Iris pigment epithelial cell (primary cell): ENCODE data around the gene ANK3.
A peak's percentile ranks its signal among the peaks of the same experiment; 100 is the strongest.

Experiments used
- DNase-seq: peaks from one replicate; pipeline ENCODE4 v3.0.0-alpha.2; 2011; ENCODE audit warnings: low read depth

Gene ANK3

GRCh38 chr10:60138842-60139241, 250.8 kb downstream of the ANK3 start:
- no peak for DNase-seq

- no peak for DNase-seq
Observed at GRCh38 chr10:60138026-60138425, 251.6 kb downstream of the ANK3 start.

DNA sequence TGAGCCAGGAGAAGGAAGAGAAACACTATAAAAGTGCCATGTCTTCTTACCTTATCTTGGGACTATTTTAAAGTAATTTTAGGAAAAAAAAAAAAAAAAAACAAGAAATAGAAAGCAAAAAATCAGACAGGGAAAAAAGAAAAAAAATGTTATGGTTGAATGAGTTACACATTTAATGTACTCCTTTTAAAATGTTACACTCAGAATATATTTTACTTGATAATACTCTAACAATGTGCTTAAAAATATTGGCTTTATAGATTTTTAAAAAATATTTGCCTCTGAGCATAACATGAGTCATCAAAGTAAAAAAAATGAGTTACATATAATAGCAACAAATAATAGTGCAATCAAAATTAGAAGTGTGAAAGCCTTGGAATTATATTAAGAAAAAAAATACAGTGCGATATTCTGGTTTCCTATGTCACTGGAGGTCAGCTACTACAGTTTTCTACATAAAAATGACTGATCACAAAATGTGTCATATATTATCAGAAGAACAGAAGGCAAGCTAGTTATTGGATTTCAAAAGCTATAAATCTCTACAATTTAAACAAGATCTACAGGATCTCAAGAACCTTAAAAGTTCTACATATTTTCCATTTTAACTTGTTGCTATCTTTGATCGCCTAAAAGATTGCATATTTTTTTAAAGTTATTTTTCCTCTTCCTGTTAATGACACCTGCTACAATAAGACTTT, 252.2 kb downstream of the ANK3 start:
- no peak for DNase-seq

DNA sequence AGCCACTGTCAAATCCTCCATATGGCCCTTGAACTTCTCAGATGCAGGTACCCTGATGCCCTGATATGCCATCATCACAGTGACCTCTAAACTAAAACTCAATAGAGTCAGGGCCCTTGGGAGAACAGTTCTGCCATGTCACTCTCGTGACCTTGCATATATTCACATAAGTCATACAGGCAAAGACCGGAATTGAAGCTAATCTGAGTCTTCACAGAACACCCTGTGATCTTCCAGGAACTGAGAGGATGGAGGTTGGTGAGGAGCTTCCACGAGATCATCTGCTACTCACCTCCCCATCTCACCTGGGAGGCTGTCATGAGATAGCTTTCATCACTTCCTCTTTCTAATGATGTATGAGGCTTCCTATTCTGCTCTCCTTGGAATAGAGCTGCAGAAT, 254.7 kb downstream of the ANK3 start:
- DNase-seq: no peak

GRCh38 chr10:60134548-60134947, 255.1 kb downstream of the ANK3 start:
- DNase-seq: no peak

DNA sequence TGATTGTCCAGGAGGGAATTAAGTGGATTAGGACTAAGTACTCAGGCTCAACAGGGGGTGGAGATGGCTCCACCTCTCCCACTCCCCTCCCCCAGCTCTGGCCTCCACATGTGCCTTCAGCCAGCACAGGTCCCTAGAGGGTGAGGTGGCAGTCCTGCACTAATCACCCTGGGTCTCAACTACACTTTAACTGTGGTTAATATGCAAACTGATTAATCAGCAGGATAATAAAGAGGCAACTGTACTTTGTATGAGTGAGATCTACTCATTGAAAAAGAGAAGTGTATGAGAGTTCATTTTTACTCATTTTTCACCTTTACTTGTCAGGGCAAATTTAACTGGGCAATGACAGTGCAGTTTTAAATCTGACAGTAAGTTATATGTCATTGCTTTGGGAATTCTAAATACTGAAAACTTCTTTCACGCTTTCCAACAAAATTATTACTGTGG, 259.5 kb downstream of the ANK3 start:
- DNase-seq: no peak

GRCh38 chr10:60125895-60126294, 263.8 kb downstream of the ANK3 start:
- DNase-seq: no peak

- DNase-seq: no peak
Observed at GRCh38 chr10:60124536-60124935, 265.1 kb downstream of the ANK3 start.

DNA sequence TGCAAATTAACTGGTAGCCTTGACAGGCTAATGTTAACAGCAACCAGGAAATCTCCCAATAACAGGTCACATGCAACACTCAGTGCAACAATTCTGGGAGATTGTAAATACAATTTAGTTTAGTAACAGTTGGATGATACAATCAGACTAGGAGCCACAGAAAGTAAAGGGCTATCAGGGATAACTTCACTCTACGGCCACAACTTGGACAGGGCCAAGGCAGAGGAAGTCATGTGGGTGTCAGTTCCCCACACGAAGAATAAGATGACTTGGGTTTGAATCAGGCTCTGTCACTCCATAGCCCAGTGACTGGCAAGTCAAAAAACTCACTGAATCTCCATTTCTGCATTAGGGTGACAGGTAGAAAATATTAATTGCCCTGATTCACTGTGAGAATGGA, 266.0 kb downstream of the ANK3 start:
- DNase-seq: peak; percentile 7

- DNase-seq: peak; percentile 80
Observed at GRCh38 chr10:60123172-60123571, 266.5 kb downstream of the ANK3 start.

GRCh38 chr10:60122190-60122589, 267.5 kb downstream of the ANK3 start:
- no peak for DNase-seq

GRCh38 chr10:60114765-60115586, 274.7 kb downstream of the ANK3 start:
- DNase-seq: peak; percentile 79

DNA sequence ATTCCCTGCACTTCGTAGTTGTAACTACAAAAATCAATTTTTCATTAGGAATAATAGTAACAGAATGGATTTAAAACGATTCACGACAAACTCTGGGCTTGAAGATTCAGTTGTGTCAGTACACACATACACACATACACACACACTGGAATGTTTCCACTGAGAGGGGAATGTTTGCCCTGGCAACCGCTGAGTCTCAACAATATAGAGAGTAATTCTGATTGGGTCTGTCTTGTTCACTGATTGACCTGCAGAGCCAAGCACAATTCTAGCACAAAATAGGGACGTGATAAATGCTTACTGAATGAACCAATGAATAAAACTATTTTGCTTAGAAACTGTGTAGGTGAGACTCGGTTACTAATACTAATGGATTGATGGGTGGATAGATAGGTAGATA, 278.9 kb downstream of the ANK3 start:
- DNase-seq: no peak

DNA sequence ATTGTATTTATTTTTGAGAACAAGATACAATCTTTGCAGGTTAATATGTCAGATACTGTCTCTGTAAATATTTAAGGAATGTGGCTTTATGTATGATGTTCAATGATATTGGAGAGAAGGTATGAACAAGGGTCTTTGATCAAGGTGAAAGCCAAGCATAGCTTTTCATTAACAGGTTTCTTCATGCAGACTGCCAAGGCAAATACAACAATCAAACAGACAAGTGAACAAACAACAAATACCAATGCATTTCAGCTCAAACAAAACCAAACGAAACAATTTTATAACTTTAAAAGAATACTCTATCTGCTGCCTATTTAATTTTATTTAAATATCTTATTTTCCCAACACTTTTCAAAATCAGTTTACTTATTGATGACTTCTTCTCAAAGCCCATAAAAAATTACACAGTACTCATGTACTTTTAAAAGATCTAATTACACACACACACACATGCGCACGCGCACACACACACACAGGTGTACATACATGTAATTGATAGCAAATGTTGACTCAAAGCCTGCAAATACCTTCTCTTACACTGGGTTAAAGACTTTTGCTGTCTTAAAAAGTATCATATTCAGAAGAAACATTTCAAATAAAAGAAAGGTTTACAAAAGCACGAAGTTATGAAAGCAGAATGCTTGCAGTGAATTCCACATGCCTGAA, 282.2 kb downstream of the ANK3 start:
- DNase-seq: no peak

- DNase-seq: no peak
Observed at GRCh38 chr10:60105295-60105695, 284.4 kb downstream of the ANK3 start.

DNA sequence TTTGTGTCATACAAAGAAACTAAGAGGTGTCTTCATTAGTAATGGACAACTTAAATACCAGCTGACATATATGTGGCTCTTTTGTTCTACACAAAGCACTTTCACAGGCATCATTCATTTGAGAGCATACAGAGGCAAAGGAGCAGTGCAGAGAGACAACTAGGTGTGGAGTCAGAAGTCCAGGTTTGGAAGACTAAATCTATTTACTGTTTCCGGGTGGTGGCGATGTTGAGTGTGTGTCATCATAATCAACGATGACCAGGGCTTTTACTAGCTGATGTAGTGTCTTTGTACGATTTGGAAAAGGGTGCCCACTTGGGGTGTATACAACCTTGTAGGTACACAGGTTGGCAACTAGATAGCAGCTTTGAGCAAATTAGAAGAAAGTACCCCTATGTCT, 287.9 kb downstream of the ANK3 start:
- no peak for DNase-seq

- peak; percentile 56 for DNase-seq
Observed at GRCh38 chr10:60099998-60100747, 289.5 kb downstream of the ANK3 start.

GRCh38 chr10:60098677-60099601, 290.7 kb downstream of the ANK3 start:
- DNase-seq: no peak

GRCh38 chr10:60096761-60097513, 292.7 kb downstream of the ANK3 start:
- DNase-seq: peak; percentile 20

DNA sequence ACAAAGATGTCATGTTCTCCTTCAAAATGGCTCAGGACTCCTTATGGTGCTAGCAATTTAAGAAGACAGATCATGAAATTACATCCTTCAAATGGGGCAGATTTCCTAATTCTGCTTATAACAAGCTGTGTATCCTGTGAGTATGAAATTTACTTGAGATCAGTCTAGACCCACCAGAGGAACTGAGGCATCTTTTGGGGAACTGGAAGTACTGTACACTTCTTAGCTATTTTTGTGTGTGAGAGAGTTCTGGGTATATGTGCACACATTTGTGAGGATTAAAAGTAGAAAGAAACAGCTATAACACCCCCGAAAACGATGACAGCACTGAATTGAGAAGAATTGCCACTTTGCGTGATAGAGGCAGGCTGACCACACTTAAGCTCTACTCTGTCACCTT, 296.4 kb downstream of the ANK3 start:
- no peak for DNase-seq
